ENCODE data around the gene DCDC2C.
"Not testable (repeated sequence)": the region's sequence is repeated elsewhere in the genome, so short reads cannot be mapped to it uniquely, and the experiment has no call there.

The DCDC2C gene, protein sequence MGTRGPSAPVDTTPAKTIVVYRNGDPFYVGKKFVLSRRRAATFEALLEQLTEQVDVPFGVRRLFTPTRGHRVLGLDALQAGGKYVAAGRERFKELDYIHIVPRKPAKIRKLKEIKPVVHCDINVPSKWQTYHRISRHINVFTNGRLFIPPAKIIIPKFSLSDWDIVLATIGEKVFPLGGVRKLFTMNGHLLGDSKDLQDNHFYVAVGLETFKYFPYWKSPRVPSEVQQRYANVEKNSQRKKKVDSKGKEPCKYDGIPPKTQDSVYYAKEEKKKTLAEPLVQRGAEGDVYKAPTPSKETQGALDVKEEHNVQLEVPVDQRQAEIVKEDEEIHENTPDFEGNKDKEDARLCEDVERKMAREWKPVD

DNA sequence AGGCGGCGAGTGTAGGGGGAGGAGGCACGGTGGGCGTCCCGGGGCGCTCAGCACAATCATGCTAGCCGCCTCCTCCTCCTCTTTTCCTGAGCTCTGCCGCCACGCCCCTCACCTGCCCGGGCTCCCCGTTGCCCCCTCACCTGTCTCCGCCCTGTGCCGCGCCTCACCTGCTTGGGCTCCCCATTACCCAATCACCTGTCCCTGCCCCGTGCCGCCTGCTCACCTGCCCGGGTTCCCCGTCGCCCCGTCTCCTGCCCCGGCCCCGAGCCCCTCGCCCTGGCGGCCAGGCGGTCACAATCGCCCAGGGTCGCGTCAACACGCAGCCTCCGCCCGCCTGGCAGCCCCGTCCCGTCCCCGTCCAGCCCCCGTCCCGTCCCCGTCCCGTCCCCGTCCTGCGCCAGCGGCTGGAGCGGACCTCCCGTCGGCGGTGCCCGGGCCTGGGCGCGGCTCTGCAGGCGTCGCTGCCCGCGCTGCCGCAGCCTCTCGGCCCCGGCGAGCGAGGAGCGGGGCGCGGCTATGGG, at the start of gene DCDC2C:
DCDC2C (plus strand) TSS at position 340 of the 521 bp plus-strand sequence; CDS start at position 517, 177 bp downstream.
- no peak for DNase-seq

DNA sequence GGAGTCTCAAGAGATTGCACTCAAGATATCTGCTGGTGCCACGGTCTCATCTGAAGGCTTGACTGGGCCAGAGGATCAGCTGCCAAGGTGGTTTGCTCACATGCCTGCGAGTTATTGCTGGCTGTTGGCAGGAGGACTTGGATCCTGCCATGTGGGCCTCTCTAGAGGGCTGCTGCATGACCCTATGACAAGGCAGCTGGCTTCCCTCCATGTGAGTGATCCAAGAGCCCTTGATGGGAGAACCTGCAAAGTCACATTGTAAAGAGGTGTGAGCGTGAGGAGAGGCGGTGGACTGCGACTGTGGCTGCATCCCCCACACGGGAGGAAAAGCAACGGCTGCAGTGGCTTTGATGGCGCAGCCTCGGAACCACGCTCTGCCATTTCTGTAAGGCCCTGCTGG, 49.4 kb upstream of the DCDC2C start:
- no peak for DNase-seq

DNA sequence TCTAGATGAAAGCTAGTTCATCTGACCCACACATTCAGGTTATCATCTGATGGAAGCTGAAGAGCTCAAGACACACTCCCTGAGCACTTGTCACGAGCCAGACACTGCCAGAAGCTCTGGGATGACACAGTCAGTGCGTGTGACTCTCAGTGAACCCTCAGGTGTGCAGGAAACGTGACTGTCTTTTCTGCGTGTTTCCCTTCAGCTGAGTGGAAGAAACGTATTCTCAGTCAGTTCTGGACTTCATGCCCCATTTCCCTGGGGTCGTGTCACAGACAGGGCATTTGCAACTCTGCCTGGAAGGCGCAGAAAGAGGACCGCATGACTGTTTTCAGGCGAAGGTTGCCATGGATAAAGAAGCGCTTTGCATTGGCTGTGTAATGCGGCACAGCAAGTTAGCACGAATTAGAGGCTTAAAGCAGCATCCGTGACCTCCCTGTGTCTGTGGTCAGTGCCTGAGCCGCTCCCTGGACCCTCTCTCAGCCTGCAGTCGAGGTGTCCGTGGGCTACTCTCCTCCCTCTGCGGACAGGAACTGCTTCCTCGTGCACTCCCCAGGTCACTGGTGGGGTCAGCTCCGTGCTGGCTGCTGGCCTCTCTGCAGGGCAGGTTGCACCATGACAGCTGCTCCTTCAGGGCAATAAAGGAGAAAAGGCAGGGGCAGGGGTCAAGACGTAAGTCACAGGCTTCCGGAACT, 48.7 kb upstream of the DCDC2C start:
- DNase-seq = no peak

DNA sequence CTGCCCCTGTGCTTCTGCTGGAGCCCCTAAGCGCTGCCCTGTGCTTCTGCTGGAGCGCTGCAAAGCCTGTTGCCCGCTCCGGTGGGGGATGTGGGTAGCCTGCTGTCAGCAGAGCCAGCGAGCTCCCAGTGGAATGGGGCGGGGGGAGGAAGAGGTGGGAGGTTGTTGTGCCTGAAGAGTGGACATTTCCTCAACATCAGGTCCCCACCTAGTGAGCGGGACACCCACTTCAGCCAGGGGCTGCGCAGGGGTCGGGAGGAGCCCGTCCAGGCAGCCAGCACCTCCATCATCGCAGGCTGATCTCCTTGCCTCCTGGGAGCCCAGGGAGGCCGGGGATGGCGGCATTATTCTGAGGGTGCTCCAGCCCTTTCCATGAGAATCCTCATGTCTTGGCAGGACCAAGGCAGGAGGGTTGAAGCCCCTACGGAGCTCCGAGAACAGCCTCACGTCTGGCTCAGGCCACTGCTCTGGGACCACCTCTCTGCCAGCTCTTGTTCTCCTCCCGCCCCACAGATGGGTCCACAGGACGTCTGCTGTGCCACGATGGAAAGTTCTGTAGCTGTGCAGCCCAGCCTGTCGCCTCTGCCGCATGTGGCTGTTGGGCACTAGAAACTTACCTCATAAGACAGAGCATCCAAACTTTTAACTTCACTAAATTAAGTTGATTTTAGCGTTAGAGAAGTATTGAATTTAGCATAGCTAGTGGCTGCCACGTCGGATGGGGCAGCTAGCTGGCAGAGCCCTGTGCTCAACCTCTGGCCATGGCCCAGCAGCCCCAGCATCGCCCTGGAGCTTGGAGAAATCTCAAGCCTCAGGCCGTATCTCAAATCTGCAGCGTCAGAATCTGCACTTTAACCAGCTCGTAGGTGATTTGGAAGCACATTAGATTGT, 47.3 kb upstream of the DCDC2C start:
- no peak for DNase-seq

DNA sequence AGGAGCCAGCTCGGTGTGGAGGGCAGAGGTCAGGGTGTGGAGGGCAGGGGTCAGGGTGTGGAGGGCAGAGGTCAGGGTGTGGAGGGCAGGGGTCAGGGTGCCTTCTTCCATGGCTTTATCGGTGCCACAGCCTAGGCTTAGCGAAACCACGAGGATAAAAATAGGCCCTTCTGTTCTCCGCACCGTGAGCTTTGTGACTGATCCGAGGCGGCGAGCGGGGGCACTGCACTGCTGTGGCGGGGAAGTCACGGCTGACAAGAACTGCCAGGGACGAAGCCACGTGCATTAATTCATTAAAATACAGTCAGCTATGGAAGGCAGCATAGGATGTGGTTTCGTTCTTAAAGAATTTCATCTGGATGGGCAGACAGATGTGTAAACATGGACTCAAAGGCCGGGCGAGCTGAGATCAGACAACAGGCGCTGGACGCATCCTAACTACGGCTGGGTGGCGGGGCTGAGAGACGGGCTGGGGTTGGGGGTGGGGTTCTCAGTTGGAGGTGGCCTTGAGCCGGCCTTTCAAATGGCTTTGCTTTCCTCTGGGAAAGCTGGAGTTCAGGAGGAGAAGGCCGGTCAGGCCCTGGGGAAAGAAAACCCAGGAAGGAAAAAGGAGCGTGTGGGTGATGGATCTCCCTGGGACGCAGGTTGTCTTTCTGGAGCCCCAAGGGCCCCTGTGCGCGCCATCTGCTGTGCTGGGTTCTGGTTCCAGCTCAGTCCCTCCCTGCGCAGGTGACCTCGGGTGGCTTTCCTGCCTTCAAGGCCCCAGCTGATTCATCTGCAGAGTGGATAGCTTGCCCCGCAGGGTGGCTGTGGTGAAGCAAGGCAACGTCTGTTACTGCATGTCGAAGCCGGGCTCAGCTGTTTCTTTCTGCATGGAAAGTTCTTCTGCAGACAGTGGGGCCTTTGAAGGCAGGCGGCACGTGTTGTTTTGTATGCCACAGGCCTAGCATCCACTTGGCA, 46.3 kb upstream of the DCDC2C start:
- no peak for DNase-seq

DNA sequence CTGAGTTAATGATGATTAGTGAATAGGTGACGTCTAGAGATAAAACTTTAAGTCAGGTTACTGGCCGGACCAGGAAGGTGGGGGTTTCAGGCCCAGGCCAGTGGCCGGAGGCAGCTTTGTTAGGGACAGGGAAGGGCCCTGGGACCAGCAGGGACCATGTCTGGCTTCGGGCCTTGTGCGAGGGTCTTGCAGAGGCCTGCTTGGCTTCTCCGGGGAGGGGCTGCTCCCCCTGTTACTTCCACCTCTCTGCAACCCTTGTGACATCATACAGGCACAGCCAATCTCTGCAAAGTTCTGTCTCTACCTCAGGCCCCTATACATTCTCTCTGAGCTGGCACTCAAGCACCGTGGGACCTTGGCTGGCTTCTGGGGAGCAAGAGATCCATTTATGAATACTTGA, 45.5 kb upstream of the DCDC2C start, which contains the start of gene ALLC:
ALLC (plus strand) TSS at position 320 of the 400 bp plus-strand sequence. CDS start 12,958 bp downstream, outside the sequence.
- no peak for DNase-seq

DNA sequence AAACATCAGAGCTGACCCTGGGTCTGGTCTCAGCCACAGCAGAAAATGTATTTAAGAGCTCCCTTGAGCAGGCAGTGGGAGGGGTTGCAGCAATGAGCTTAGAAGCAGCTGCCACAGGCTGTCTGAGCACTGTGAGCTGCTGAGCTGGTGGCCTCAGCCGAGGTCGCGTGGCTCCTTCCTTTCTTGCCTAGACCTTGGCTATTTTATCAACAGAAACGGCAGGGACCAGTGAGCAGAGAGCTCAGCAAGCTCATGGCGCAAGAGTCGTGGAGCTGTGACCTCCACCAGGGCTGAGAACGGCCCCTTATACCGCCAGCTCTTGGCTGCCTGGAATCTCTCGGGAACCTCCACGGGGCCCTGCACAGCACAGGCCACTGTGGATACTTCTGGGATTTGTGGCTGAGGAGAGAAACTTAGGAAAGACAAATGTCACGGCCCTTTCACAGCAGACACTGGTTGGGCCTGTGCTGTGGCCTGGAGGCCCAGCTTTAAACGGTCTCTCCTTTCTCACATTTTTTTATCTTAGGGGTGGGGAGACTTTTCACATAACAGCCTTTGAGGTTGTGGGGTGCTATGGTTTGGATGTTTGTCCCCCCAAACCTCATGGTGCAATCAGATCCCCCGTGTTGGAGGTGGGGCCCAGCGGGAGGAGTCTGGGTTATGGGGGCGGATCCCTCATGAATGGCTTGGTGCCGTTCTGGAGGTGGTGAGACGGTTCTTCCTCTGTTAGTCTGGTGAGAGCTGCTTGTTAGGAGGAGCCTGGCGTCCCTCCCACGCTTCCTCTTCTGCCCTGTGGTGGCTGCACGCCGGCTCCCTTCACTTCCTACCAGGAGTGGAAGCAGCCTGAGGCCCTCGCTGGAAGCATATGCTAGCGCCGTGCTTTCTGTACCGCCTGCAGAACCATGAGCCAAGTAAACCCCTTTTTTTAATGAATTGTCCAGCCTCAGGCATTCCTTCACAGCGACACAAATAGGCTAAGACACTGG, 43.6 kb upstream of the DCDC2C start:
- peak; percentile 54 to 84 for DNase-seq

DNA sequence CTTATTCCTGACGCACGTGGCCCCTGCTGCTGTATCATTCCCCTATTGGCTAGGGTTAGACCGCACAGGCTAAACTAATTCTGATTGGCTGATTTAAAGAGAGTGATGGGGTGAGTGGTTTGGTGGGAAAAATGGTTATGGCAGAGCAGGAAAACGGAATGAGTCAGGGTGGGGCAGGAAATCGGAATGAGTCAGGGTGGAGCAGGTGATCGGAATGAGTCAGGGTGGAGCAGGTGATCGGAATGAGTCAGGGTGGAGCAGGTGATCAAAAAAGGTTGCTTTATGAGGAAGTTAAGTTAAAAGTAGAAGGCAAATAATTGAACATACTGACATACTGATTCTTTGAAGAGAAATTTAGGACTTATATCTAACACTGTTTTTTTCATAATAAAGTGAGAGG, 42.7 kb upstream of the DCDC2C start:
- not testable (repeated sequence) for DNase-seq

DNA sequence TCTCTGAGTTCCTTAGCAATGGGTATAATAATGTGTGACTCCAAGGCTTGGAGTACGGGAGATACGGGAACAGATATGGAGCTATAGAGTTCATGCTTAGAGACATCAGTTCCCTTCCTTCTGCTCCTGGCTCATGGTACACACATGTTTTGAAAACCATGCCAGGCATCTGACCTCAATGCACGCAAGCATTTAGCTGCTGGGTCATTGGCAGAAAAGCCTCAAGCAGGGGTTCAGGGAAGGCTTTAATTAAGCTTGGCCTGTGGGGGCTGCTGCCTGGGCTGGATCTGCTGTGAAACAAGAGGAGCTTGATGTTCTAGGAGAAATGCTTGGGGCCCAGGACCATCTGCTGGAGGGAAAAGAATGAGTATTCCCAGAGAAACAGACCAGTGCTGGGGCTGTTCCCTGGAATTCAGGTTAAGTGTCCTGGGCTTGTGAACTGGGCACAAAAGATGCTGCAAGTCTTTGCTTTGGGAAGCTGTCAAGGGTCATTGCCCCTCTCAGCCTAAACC, 42.2 kb upstream of the DCDC2C start:
- no peak for DNase-seq

DNA sequence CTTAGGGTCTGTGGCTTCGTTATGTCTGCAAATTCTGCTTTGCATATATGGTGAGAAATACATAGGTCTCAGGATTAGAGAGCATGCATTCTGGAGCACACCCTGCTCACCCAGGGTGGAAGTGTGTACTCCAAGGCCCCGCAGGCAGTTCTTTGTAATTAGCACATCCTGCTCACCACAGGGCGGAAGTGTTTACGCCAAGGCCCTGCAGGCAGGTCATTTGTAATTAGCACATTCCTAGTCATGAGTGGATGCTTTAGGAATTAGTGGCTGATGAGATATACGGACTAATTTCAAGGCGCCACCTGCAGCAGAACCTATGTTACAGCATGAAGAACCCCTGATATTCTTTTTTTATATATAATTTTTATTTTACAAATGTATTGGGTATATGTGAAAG, 41.1 kb upstream of the DCDC2C start:
- no peak for DNase-seq

DNA sequence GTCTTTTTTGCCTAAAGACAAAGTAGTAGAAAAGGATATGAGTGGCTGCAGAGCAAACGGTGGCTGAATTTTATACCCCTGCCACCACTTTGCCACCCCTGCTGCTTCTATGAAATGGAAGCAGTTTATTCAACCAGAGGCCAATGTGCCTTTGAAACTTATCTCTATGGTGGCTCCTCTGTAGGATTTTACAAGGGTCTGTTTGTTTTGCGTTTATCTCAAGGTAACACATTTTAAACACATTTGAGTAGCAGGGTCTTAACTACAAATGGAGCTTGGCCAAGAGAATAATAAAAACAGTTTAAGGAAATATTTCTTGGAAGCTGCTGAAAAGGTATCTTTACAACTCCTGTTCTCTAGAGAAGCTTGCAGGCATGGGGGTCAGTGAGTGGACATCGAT, 39.3 kb upstream of the DCDC2C start:
- DNase-seq = no peak

DNA sequence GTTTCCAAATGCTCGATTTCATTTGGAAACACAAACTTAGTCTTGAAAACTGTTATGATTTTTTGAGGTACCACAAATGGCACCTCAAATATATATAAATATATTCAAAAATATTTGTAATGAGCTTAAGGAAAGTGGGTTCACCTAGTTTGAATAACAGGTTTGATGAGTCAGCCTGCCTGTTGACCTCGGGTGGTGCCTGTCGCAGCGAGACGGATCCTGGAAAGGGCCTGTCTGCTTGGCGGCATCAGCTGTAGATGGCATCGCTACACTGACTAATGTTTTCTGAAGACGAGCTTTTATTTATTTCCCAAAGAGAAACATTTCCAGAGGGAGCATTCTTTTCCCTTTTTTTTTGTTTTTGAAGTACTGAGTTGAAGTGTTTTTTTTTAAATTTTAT, 38.5 kb upstream of the DCDC2C start:
- no peak for DNase-seq

DNA sequence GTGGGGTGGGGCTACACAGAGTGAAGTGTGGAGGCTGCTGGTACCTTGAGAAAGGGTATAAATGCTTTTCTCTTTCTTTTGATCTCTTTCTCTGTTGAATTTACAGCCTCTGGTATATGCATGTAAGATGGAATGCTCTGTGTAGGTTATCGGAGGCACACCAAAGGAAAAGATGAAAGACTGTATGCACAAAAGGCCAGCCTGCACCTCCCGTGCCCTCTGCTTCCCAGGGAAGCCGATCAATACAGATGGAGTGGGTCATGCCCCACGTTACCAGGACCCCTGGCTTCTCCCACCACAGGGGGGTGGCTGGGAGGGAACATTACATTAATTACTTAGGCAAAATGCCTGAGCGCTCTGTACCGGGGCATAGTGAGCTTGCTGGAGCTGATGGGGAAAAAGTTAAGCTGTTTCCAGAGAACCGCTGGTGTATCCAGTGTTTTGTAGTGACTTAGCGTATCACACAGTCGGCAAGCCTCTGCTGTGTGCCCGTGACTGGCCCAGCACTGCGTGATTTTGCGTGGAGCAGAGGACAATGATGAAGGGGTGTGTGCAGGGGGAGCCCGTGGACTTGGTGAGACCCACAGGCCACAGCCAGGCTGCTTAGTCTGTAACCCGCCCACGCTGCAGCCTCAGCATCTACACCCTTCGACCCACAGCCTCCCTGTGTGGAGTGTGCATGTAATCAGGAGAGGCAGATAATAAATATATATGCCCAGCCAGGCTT, 37.3 kb upstream of the DCDC2C start:
- no peak for DNase-seq

DNA sequence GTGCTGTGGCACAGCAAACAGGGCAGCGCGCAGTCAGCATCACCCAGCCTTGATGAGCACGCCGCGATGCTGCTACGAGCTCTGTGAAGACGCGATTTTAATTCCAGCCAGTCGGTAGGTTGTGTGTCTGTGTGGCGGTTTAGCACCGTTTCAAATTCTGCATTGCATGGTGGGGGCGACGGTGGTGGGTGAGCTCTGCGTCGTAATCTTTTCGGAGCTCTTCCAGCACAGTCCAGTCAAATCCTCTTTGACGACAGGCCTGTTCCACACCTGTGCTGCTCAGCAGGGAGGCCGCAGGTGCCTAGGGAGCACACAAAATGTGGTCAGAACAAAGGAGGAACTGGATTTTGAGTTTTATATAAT, 36.8 kb upstream of the DCDC2C start:
- DNase-seq = peak in 1 of 2 experiments; percentile 45

DNA sequence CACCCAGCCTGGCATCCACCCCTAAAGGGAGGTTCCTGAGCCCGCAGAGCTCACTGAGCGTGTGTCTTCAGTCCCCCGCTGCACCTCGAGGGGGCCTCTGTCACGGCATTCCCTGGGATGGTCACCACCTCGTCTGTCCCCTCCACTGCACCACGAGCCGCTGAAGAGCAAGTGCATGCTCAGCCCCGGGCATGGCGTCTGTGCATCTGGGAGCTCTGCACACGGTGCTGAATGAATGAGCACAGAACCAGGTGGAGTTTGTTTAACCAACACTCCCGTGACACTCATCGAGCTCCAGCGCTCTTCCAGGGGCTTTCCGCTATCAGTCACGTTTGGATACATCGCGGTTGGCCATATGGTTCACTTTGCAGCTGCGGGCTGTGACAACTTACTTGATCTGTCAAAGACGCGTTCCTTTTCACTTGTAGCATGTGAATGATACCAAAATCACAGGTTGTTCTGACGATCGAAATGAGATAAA, 36.2 kb upstream of the DCDC2C start:
- DNase-seq = peak; percentile 81 to 94

DNA sequence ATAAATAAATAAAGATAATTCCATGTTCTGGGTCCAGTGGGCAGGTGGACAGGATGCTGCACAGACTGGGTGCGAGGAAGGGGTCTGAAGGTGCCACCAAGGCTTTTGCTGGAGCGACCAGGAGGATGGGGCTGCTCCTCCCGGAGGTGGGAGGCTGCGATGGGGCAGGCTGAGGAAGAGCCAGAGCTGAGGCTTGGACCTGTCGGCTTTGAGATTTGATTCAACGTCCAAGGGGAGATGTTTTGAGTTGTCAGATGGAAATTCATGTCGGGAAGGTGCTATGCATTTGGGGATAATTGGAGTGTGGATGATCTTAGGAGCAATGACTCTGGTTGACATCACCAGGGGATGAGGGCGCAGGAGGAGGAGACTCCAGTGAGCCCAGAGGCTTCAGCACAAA, 33.7 kb upstream of the DCDC2C start:
- no peak for DNase-seq

DNA sequence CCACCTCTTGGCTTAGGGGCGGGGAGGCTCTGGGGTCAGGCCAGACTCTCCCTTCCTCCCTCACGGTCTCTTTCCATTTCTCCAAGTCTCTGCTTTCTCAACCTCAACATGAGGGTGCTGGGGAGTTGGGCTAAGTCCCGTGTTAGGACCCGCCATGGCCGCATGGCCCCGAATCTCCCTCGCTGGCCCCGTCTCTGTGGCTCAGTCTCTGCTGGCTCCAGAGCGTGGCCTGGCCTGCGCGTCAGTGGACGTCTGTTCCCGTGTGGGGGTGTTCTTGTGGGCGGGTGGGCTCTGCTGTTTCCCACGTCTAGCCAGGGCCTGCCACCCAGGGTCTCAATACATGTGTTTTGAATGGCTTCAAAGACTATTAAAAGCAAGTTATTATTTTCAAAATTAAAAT, 33.0 kb upstream of the DCDC2C start:
- no peak for DNase-seq

DNA sequence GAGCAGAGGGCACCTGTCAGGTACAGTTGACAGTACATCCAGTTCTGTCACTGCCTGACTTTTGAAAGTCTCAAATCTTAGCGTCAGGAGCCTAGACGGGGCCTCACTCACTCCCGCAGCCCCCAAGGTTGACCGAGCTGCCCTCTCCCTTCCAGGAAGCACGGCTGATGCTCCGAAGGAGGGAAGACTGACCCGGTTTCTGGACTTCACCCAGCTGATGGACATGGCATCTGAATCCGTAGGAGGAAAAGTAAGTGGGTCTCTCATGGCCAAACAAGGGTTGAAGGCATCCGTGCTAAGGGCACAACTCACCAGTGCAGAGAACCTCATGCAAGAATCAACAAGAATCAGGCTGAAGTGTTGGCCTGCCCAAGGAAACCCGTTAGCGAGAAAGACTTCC, 32.4 kb upstream of the DCDC2C start:
- no peak for DNase-seq

DNA sequence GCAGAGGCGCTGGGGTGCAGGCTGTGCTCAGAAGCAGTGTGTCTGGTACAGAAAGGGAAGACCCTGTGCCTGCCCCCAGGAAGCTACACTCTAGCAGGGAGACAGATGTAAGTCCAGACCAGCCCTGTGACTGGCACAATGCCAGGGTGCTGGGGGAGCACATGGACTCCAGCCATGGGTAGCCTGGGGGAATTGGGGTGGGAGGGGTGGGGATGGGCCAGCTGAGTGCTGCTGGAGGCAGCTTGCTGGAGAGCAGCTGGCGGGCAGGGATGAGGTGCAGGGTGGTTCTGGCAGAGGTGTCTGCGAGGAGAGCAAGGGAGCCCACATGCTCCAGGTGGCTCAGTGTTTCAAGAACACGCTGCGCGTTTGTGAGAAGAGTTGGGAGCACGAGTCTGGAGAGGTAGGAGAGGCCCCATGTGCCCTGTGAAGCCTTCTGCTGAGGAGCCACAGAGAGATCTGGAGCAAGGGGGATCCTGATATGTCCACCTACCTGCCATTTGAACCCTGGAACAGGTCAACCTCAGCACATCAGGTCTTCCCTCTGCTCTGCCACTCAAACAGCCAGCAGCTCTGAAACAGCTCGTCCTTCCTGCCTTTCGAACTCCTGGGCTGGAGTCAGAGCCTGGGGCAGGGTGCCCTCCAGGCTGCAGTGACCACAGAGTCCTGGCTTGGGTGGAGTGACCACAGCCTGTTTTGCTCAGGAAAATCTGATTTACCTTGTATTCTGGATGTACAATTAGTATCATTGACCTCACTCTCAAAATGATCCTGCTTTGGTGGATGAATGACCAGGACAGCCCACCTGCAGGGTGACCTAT, 30.3 kb upstream of the DCDC2C start:
- no peak for DNase-seq
